ENCODE measurements around the gene PCID2. TPM values are rescaled to one million over a fixed set of nuclear protein-coding genes. Genes with fewer than 3 reads are reported as not detected.

Gene PCID2
- polyA plus RNA-seq, 1 of the 3 experiments (the other 2 are of a cell fraction): 69.8 TPM

DNA sequence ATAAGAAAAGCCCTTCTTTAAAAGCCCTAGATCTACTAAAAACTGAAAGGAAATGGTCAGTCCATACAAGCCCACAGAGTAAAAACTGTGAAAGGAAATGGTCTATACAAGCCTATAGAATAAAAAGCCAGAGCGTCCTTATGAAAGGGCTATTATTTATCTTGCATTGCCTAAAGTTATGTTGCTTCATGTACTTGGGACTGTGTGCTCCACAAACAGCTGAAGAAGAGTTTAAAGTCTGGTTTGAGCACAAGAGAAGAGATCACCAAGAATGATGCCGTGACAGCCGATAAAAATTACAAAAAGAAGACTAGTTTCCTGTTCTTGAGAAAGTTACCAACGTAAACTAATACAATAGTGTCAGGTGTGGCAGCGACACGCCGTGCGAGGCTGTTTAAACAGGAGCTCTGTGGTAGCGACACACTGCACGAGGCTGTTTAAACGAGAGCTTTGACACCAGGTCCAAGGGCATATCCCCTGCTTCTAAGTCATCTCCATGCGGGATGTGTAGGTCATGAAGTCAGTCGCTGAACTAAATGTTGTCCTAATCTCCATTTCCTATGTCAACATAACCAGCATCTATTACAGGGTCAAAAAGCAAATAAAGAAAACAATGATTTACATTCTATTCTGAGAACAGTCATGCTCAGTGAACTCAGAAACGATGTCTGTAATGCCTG is 24.9 kb downstream of the PCID2 start:
- H3K79me2 ChIP-seq (ENCODE audit: insufficient read depth): peaks cover 41% of the 10 kb centered on the region

GRCh38 chr13:113182046-113182445 is 26.4 kb downstream of the PCID2 start:
- H2AFZ ChIP-seq (ENCODE audit: low read depth): no peak overlapping the region
- peaks cover 37% of the 10 kb centered on the region for H3F3A ChIP-seq (replicated peaks; ENCODE audit: insufficient read depth)
- H3K36me3 ChIP-seq (replicated peaks in 1 of 2; ENCODE audit: control insufficient read depth in 1 of 2, insufficient read depth in 2 of 2, low read length in 1 of 2): peaks cover 63 to 81% of the 10 kb centered on the region in 2 experiments
- H3K79me2 ChIP-seq (ENCODE audit: insufficient read depth): peaks cover 46% of the 10 kb centered on the region
- peaks cover 11 to 18% of the 10 kb centered on the region in 2 experiments; a peak in 3 of 4 replicates for H3K4me1 ChIP-seq (ENCODE audit: control insufficient read depth in 1 of 2, insufficient read depth in 2 of 2, low read depth in 1 of 2, low read length in 1 of 2)
- H3K9me3 ChIP-seq: no peaks in the 10 kb centered on the region
- ChIA-PET POLR2A (no interaction called here), CTCF (no interaction called here)
- no peaks in the 10 kb centered on the region for H3K9me2 ChIP-seq
- TF ChIP-seq TEAD4 (IDR thresholded peaks at IDR 0.05; ENCODE audit: borderline replicate concordance, insufficient read depth): no peak
- no peak for TF ChIP-seq EP300 (IDR thresholded peaks at IDR 0.05; ENCODE audit: borderline replicate concordance in 1 of 2, low read depth in 1 of 2, low read length in 1 of 2)
- TF ChIP-seq, protein P1, sequence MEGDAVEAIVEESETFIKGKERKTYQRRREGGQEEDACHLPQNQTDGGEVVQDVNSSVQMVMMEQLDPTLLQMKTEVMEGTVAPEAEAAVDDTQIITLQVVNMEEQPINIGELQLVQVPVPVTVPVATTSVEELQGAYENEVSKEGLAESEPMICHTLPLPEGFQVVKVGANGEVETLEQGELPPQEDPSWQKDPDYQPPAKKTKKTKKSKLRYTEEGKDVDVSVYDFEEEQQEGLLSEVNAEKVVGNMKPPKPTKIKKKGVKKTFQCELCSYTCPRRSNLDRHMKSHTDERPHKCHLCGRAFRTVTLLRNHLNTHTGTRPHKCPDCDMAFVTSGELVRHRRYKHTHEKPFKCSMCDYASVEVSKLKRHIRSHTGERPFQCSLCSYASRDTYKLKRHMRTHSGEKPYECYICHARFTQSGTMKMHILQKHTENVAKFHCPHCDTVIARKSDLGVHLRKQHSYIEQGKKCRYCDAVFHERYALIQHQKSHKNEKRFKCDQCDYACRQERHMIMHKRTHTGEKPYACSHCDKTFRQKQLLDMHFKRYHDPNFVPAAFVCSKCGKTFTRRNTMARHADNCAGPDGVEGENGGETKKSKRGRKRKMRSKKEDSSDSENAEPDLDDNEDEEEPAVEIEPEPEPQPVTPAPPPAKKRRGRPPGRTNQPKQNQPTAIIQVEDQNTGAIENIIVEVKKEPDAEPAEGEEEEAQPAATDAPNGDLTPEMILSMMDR (IDR thresholded peaks at IDR 0.05): no peak
- no peak for TF ChIP-seq USF1 (IDR thresholded peaks at IDR 0.05; ENCODE audit: borderline replicate concordance, low read depth)
- TF ChIP-seq GATA2 (CRISPR knock-in tag; IDR thresholded peaks at IDR 0.05): no peak
- no peak for TF ChIP-seq RAD21 (IDR thresholded peaks at IDR 0.05; ENCODE audit: low read length)
- no peak for TF ChIP-seq FOXM1 (IDR thresholded peaks at IDR 0.05; ENCODE audit: low read depth)
- TF ChIP-seq, protein P2, sequence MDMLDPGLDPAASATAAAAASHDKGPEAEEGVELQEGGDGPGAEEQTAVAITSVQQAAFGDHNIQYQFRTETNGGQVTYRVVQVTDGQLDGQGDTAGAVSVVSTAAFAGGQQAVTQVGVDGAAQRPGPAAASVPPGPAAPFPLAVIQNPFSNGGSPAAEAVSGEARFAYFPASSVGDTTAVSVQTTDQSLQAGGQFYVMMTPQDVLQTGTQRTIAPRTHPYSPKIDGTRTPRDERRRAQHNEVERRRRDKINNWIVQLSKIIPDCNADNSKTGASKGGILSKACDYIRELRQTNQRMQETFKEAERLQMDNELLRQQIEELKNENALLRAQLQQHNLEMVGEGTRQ (IDR thresholded peaks at IDR 0.05; ENCODE audit: borderline replicate concordance, low read depth, low read length): no peak
- no peak for TF ChIP-seq FOXJ3 (CRISPR knock-in tag; IDR thresholded peaks at IDR 0.05)
- no peak for TF ChIP-seq FOSL2 (IDR thresholded peaks at IDR 0.05; ENCODE audit: borderline replicate concordance, low read depth)
- TF ChIP-seq NFIC (IDR thresholded peaks at IDR 0.05; ENCODE audit: borderline replicate concordance): no peak
- TF ChIP-seq MAX (IDR thresholded peaks at IDR 0.05; ENCODE audit: low read depth): no peak
- TF ChIP-seq ELF1 (IDR thresholded peaks at IDR 0.05): no peak
- no peak for TF ChIP-seq TAF1 (IDR thresholded peaks at IDR 0.05; ENCODE audit: borderline replicate concordance, low read depth, low read length)
- TF ChIP-seq IRF3 (IDR thresholded peaks at IDR 0.05; ENCODE audit: low read depth, low read length): no peak
- no peak for TF ChIP-seq POLR2AphosphoS5 (IDR thresholded peaks at IDR 0.05; ENCODE audit: low read depth, low read length)
- TF ChIP-seq, protein P3, sequence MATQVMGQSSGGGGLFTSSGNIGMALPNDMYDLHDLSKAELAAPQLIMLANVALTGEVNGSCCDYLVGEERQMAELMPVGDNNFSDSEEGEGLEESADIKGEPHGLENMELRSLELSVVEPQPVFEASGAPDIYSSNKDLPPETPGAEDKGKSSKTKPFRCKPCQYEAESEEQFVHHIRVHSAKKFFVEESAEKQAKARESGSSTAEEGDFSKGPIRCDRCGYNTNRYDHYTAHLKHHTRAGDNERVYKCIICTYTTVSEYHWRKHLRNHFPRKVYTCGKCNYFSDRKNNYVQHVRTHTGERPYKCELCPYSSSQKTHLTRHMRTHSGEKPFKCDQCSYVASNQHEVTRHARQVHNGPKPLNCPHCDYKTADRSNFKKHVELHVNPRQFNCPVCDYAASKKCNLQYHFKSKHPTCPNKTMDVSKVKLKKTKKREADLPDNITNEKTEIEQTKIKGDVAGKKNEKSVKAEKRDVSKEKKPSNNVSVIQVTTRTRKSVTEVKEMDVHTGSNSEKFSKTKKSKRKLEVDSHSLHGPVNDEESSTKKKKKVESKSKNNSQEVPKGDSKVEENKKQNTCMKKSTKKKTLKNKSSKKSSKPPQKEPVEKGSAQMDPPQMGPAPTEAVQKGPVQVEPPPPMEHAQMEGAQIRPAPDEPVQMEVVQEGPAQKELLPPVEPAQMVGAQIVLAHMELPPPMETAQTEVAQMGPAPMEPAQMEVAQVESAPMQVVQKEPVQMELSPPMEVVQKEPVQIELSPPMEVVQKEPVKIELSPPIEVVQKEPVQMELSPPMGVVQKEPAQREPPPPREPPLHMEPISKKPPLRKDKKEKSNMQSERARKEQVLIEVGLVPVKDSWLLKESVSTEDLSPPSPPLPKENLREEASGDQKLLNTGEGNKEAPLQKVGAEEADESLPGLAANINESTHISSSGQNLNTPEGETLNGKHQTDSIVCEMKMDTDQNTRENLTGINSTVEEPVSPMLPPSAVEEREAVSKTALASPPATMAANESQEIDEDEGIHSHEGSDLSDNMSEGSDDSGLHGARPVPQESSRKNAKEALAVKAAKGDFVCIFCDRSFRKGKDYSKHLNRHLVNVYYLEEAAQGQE (IDR thresholded peaks at IDR 0.05; ENCODE audit: low read depth, low read length): no peak
- DNase-seq: no peak
- no peaks in the 10 kb centered on the region for H4K20me1 ChIP-seq (ENCODE audit: insufficient read depth)
- WGBS (ENCODE audit: low lambda C conversion rate): 91% methylated on average over 4 of the region's 4 CpGs
- H3K4me2 ChIP-seq: no peak overlapping the region
- no peak overlapping the region for H3K9ac ChIP-seq
- no peak overlapping the region for H3K4me3 ChIP-seq (ENCODE audit: low read depth in 2 of 2, low read length in 1 of 2)
- H3K27ac ChIP-seq (ENCODE audit: low read depth in 2 of 2, low read length in 1 of 2): no peak overlapping the region
- no peaks in the 10 kb centered on the region for H3K27me3 ChIP-seq (ENCODE audit: insufficient read depth)

More for the DNA sequence above, 24.9 kb downstream of the PCID2 start:
- Histone ChIP-seq H3K27me3 (ENCODE audit: insufficient read depth) (no peaks in the 10 kb centered on the region), H3K27ac (ENCODE audit: low read depth in 2 of 2, low read length in 1 of 2) (no peak overlapping the region), H3K4me2 (no peak overlapping the region), H4K20me1 (ENCODE audit: insufficient read depth) (no peaks in the 10 kb centered on the region), H3K9ac (no peak overlapping the region), H3K9me2 (no peaks in the 10 kb centered on the region), H3K9me3 (no peaks in the 10 kb centered on the region), H3K4me3 (ENCODE audit: low read depth in 2 of 2, low read length in 1 of 2) (no peak overlapping the region), H3F3A (replicated peaks; ENCODE audit: insufficient read depth) (peaks cover 40% of the 10 kb centered on the region), H3K4me1 (ENCODE audit: control insufficient read depth in 1 of 2, insufficient read depth in 2 of 2, low read depth in 1 of 2, low read length in 1 of 2) (peaks cover 4 to 23% of the 10 kb centered on the region in 2 experiments; a peak in 3 of 4 replicates), H3K36me3 (replicated peaks in 1 of 2; ENCODE audit: control insufficient read depth in 1 of 2, insufficient read depth in 2 of 2, low read length in 1 of 2) (peaks cover 59 to 81% of the 10 kb centered on the region in 2 experiments), H2AFZ (ENCODE audit: low read depth) (no peak overlapping the region)
- no peak for TF ChIP-seq RAD21 (IDR thresholded peaks at IDR 0.05; ENCODE audit: low read length)
- WGBS (ENCODE audit: low lambda C conversion rate): 96% methylated on average over 13 of the region's 14 CpGs
- DNase-seq: no peak
- ChIA-PET POLR2A (no interaction called here), CTCF (interaction anchor here (0.7 kb wide), 1 partner anchor 154 kb away, joined by 3 read pairs; no protein-coding TSS in a partner anchor)

Data from SK-N-SH (cell line).